GM18861 (cell line): ENCODE data around the gene C1RL.

Source experiments
- ATAC-seq: cut with Tn5 transposase; IDR thresholded peaks from one replicate; pipeline ENCODE4 v1.9.1; 2021; ENCODE audit not compliant: unreplicated experiment

Gene C1RL

DNA sequence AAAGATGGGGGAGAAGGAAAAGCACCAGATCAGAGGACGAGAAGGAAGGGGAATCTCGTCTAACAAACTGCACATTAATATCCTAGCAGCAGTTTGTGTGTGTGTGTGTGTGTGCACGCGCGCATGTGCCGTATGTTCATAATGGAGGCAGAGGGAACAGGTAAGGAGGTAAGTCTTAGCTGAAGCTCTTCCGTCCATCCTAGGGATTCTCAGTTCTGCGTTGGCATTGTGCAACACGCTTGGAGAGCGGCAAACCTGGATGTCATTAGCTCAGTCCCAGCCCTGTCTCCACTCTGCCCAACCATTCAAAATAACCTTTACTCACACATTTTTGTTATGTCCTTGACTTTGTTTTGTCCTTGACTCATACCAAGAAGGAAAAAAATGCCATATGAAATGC is 15.1 kb downstream of the C1RL start:
- ATAC-seq: no peak

DNA sequence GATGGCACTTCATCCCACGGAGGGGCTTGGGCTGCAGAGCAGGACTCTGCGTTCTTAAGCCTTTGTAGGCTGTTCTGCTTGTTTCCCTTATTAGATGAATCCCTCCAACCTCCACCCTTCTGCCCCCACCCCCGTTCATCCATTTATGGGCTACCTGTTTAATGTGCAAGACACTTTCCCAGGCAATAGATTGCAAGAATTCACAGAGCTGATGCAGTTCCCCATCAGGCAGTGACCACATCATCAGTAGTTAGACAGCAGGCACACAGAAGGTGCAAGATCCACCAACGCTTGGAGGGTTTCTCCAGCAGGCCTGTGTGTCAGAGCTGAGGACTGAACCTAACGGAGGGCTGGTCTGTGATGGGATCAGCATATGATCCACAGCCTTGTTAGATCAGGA is 15.5 kb downstream of the C1RL start:
- no peak for ATAC-seq

DNA sequence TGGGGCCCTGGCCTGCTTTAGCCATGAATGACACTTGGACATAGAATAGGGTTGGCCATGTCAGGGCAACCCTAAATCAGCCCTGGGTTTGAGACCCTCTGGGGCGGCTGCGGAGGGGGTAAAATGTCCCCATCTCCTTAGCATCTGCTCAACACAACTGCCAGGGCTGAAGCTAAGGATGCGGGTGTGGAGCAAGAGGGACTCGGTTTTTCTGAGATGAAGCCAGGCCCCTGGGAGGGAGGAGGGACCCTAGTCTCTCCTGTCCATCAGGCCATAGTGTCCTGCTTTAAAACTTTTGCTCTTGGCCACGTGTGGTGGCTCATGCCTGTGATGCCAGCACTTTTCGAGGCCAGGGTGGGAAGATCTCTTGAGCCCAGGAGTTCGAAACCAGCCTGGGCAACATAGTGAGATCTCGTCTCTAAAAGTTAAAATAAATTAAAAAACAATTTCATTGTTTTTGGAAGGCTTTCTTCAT is 16.0 kb downstream of the C1RL start:
- no peak for ATAC-seq

DNA sequence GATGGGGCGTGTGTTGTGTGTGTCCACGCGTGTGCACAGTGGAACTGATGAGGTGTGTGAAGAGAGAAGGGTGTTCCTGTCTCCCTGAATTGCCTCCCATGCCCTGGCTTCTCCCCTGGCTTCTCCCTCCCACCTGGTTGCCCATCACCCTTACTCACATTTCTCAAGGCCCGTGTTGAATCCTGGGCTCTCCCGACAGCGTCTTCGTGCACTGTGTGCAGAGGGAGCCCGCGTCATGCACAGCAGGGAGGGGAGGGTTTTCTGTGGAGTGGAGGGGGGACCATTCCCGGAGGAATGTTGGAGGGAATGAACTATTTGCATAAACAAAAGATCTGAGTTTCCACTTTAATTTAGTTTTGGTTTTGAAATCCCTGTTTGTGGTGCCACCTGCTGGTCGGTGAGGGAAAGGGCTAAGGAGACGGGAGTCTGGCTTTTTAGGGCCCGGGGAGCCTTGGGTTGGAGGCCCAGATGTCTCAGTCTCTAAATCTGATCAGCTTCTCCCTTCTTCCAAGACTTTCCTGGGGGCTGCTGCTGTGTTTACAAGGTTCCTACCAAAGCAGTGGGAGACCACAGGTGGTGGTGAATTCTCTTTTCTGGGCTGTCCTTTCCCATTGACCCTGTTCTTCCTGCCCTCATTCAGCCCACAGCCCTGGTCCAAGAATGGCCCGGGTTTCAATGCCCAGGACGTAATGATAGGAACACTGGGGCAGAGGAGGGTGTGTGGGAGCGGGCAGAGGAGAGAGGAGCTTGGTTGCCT is 16.6 kb downstream of the C1RL start, which contains the start of gene C1R:
C1R (minus strand) TSS at position 217 of the 757 bp plus-strand sequence; CDS start at position 160, 57 bp downstream.
- ATAC-seq: no peak

DNA sequence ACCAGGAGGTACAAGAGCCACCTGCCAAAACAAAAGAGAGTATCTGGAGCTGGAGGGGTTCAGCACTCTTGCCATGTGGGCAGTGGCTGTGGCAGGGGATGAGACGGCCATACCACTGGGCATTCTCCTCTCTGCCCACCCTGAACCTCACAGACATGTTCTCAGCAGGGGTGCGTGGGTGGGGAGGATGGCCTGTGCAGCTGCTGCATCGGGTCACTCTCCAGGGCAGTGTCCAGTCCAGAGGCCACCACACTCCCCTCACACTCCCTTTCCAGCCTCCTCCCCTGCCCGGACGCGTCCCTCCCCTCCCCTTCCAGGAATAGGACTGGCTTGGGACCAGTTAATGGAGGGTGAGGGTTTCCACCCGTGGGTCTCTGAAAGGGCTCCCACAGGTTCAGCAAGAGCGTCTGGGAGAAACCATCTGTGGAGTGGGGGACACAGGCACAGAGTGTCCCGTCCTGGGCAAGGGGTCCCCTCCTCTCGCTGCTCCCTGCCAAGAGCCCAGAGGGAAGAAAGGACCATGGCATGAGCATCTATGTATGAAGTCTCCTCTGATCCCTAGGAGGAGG is 17.3 kb downstream of the C1RL start:
- no peak for ATAC-seq

DNA sequence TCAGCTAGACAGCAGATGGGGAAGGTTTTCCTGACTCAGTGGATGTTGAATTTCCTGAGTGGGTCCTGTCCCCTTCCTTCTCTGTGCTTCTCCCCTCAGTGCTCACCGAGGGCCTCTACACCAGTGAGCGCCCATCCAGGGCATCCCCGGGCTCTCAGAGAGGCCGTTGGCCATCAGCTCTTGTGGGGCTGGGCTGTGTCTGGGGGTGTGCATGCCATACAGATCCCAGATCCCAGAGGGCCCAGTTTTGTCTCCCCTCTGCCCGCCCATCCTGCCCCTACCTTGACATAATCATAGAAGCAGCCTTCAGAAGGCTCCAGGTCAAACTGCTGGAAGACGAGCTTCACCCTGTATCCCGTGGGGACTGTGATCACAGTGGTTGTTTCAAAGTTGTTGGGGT is 17.8 kb downstream of the C1RL start:
- no peak for ATAC-seq

DNA sequence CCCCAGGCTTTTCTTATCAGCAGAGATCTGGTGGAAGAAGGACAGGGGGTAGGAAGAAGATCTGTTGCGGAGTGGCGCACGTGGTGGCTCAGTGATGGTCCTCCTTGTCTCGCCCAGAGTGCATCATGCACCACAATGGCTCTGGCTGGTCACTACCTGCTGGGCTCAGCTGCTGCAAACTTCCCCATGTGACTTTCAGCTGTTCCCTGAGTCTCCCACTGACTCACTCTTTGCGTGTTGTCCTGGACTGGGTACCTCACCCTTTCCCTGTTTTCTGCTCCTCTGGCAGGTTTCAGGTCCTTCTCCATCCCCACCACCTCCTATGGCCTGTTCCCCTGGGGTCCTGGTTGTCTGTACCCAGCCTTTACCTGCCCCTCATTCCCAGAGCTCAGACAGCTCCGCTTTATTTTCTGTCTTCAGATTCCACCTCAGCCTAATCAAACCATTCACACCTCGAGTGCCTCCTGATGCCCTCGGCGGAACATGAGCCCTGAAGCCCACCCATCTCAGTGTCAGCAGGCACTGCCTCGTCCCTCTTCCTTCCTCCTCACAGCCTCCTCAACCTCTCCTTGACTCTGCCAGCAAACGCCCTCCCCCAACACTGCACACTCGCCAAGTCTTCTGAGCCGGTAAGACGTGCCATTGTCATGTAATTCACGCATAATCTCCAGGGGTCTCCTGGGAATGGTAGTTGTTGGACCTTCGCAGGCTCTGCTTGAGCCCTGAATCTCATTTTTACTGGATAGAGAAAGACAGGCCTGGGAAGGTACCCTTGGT is 18.6 kb downstream of the C1RL start:
- ATAC-seq: no peak

DNA sequence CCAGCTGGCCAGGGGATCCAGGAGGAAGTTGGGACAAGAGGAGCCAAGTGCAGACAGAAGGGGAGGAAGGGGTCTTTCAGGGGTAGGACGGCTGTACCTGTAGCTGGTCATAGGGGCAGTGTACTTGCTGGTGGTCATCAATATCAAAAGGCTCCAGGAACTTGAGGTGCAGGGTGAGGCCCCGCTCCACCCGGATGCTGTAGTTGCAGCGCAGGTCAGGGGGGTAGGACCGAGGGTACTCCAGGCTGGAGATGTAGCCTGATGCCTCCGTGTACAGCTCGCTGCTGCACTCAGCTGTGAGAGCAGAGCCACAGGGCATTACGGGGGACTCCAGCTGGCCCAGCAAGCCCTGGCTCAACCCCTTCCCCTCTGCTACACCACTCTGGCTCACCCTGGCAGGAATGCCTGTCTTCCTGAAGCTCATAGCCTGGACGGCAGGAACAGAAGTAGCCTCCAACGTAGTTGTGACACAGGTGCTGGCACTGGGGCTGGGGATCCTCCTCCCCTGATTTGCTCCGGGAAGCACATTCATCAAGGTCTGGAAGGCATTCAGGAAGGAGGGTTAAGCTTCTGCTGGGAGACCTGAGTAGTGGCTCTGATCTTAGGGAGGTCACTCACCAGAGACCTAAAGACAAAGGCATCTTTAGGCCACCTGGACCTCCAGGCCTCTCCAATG is 19.7 kb downstream of the C1RL start:
- ATAC-seq: no peak

DNA sequence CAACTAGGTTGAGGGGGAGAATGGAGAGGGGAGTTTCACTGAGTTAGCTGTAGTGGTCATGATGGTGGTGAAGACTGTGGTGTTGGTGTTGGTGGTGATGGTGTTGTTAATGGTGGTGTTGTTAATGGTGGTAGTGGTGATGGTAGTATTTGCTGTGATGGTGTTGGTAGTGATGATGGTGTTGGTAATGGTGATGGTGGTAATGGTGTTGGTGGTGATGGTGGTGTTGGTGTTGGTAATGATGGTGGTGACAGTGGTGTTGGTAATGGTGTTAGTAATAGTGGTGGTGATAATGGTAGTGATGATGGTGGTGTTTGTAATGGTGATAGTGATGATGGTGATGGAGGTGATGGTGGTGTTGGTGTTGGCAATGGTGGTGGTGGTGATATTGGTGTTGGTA is 25.9 kb downstream of the C1RL start:
- no peak for ATAC-seq

DNA sequence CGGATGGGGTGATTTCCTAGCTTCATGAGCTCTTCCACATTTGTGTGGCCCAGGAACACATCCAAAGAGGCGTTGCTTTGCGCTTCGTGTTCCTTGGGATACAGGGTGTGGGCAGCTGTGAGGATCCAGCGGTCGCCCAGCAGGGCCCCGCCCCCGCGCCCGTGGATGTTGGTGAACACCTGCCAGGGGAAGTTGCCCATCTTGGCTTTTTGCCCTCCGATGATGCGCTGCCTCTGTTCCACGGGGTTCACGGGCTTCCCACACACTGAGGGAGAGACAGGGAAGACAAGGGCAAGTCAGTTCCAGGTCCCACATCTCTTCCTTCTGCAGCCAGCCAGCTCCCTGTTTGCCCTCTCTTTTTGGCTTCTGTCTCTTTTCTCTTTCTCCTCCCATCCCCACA is 28.0 kb downstream of the C1RL start:
- no peak for ATAC-seq

DNA sequence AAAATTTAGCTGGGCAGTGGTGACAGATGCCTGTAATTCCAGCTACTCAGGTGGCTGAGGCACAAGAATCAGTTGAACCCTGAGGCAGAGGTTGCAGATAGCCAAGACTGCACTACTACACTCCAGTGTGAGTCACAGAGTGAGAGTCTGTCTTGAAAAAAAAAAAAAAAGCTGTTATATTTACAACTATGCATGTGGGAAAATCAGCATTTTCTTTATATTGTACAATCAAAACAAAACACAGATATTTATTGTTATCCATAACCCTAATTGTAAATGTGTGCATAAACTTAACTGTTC is 29.2 kb downstream of the C1RL start:
- no peak for ATAC-seq

DNA sequence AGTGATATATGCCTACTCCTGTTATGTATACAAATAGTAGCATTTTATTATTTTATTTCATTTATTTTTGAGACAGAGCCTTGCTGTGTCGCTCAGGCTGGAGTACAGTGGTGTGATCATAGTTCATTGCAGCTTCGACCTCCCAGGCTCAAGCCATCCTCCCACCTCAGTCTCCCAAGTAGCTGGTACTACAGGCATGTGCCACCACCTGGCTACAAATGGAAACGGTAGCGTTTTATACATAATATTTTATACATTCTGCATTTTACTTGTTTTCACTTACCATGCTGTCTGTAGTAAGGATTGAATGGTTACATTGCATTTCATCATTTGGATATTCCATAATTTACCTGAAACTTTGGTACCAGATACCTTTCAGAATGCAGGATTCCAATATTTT is 30.9 kb downstream of the C1RL start:
- no peak for ATAC-seq

DNA sequence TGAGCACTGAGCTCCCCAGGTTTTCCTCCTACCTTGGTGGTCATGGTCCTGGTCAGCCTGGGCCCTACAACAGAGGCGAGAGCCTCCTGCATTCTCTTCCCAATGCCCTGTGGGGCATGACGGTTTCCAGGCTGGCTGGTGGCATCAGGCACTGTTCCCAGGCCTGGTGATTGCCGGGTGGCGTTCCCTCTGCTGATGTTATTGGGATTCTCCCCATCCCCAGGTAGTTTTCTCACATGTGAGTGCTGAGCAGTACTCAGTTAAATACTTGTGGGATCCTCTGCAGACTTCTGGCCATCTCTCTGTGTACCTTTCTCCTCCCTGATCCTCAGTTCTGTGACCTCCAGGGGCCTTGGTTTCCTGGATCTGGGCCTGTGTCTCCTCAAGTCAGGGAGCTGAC is 32.5 kb downstream of the C1RL start:
- ATAC-seq: no peak

DNA sequence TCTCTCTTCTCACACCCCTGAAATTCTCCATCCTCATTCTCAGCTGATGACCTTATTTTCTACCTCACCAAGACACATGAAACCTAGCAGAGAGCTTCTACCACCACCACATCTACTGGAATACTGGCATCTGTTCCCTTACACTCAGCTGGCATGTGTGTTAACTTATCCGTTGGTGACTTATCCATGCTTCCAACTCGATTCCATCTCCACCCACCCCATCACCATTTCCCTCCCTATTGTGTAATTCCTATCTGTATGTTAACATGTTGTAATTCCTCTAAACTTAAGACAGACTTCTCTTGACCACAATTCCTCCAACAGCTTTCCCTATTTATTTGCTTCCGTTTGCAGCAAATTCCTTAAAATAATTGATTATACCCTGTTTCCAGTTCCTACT is 33.1 kb downstream of the C1RL start:
- no peak for ATAC-seq

DNA sequence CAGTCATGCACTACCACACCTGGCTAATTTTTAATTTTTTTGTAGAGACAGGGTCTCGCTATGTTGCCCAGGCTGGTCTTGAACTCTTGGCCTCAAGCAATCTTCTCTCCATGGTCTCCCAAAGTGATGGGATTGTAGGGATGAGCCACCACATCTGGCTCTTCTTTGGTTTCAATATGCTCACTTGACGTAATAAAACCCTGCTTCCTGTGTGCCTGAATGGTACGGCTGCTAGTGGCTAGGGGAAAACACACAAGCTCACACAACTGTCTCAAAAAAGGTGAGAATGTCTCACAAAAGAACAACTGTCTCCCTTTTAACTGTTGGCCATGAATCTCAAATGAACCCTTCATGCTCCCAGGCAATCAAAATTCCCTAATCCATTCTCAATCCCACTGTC is 33.5 kb downstream of the C1RL start:
- ATAC-seq: no peak

DNA sequence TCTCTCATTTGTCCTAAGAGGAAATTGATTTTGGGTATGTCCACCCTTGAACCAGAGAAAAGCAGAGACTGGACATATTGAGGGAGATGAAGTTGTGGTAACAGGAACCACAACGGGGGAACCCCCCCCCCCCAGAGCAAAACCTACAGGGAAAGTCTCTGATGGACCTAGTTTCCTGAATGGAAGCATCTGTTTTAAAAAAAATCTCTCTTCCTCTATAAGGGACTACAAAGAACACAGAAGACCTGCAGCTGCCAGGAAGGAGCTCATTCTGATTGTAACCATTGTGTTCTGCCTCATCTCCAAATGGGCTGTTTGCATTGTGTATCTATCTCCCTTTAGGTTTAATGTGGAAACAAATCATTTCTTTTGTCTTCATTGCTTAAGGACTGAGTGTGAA is 35.1 kb downstream of the C1RL start:
- no peak for ATAC-seq

DNA sequence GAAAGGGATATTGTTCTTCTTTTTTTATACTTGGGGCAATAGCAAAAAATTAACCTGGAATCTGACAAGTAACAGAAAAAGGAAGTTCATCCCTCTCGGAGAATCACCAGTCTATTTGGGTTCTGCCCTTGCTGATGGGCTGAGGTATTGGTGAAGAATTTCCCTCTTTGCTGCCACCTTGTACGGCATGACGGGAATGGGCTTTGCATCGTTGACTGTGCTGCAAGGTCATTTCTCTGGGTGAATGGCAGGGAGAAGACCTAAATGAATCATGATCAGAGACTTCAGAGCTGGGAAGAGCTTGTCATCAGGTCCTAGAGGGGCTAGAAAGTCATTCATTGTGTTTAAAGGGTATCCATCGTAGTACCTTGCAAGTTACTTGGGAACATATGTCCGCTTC is 36.5 kb downstream of the C1RL start:
- no peak for ATAC-seq

DNA sequence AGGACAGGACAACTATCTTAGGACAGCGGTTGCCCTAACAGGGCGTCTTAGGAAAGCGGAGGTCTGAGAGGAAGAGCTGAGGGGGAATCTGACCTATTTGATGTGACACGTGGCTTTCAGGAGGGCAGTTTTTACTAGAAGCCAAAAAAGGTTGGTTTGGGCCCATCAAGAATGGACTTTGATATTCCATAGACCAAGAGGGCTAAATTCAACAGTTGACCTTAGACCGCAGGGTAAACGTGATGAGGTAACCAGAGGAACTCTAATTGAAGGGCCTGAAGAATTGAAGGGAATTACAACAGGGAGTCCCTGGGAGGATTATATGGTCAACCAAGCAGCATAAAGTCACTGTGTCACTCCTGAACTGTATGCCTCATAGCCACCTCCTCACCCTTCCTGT is 37.0 kb downstream of the C1RL start:
- no peak for ATAC-seq

DNA sequence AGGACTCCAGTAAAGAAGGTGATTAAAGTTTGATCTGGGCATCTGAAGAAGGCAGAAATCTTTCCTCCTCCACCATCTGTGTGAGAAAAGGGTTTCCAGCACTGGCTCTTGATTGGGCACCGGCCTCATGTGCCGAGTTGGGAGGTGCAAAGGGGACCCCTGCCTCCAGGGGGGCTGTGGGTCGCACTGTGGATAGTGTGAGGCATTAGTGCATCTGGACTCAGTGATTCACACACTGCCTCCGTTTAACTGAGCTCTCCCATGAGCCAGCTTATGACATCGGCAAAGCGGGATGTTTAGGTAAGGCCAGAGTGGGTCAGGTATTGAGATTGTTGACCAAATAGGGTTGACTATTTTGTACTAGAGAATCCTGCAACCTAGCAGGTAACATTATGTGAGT is 39.6 kb downstream of the C1RL start:
- ATAC-seq: no peak

DNA sequence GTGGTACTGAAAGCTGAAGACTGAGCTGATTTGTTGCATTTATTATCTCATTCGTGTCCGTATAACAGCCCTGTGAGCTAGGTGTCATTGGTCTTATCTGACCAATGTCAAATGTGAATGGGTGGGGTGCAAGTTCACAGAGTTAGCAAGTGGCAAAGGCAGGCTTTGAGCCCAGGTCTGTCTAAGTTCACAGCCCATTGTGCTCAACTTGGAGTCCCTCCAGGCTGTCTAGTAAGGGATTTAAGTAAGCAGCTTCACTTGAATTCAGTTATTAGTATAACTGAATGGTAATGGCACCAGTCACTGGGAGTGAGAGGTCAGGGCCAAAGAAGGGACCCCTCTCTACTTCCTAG is 40.0 kb downstream of the C1RL start:
- ATAC-seq: no peak

DNA sequence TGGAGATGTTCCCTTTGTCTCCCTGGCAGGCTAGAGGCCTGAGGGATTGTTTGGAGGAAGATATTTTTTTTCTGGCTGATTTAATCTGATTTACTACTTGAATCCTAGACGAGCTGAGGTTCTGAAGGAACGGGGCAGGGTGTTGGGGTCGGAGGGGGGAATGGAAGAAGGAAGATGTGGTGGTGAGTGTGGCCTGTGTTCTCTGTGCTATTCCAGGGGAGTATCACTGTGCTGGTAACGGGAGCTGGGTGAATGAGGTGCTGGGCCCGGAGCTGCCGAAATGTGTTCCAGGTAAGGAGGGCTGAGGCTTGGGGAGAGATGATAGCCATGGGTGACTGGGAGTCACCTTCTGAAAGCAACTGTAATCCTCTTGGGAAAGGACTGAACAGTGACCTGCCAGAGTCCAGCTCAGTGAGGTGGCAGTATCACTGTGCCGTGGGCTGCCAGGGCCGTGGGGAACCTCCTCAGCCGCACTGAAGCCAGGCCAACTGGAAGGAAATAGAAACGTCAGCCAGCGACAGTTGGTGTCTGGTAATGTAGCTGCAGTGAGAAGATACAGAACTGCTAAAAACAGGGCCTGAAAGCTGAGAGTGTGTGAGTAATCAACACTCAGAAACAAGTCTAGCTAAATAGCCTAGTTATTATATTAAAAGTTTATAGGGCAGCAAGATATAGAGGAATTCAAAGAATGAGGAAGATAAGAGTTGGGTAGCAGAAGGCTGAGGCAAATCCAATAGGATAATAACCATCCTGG is 40.6 kb downstream of the C1RL start:
- no peak for ATAC-seq
